Left renal pelvis (tissue), 4 donors: ENCODE measurements around the gene CISD3. TPM values are rescaled to one million over a fixed set of nuclear protein-coding genes. Genes with fewer than 3 reads are reported as not detected.

ENCODE experiments used
- DNase-seq, 4 donors: peaks; one replicate each; pipeline ENCODE4 v3.0.0-alpha.2; 2013; ENCODE audit warnings: low read depth in 4 of 4, low spot score in 3 of 4
- polyA plus RNA-seq, 4 donors: library from polyadenylated mRNA; unstranded; fragments of 120-200 nt; gene quantifications; one replicate each; pipeline ENCODE4 v1.2.1, GENCODE V29; 2013; ENCODE audit not compliant: insufficient read length in 4 of 4

CISD3 gene
- polyA plus RNA-seq, 4 donors, result 10.3 to 15.4 (median 11.3) TPM

- DNase-seq, result no peak
These were observed 23.5 kb upstream of the CISD3 start for GRCh38 chr17:38706505-38707216.

DNA sequence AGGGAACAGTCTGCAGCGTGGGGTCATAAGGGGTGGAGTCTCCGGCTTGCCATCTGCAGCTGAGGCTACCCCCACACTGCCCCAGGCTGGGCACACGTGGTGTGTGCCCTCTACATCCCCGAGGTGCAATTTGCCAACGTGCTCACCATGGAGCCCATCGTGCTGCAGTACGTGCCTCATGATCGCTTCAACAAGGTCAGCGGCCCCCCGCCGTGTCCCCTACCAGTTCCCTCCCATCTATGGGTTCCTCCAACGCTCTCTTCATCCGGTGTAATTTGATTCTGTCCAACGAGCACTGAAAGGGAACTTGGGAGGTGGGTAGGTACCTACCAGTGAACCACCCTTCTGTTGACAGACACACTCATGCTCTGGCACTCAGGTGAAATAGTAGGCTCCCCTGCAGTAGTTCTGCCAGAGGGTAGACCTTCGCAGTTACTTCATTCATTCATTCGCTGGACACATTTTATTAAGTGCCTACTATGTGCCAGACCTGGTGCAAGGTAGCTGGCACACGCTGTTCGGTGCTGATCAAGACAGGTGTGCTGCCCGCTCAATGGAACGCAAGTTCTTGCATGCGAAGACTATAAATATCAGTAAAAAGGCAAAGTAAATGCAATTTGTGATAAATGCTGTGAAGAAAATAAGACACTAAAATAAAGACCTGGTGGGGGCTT, 22.3 kb upstream of the CISD3 start:
- DNase-seq, result no peak

DNA sequence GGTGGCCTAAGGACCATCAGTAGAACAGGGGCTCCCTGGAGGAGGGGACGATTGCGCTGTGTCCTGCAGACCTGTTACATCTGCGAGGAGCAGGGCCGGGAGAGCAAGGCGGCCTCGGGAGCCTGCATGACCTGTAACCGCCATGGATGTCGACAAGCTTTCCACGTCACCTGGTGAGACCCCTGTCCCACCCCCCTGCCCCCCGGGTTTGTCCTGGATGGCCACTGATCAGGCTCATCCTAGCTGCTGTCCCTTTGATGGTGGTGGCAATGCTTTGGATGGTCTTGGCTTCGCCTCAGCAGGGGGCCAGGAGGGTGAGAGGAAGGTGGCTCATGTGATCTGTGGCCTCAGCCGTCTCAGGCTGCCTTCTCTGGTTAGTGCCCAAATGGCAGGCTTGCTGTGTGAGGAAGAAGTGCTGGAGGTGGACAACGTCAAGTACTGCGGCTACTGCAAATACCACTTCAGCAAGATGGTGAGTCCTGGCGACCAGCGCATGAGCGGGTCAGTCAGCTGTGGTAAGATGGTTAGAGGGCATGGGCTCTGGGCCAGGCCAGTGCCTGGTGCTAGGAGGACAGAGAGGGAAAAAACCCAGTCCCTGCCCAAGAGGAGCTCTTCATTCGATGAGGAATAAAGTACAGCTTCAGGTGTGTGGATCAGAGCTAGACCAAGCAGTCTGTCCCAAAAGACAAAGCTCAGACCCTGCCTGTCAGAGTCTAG, 20.9 kb upstream of the CISD3 start:
- DNase-seq, result no peak

GRCh38 chr17:38709864-38710603, 20.1 kb upstream of the CISD3 start:
- no peak for DNase-seq

GRCh38 chr17:38710604-38710962, 19.6 kb upstream of the CISD3 start:
- DNase-seq, result no peak

DNA sequence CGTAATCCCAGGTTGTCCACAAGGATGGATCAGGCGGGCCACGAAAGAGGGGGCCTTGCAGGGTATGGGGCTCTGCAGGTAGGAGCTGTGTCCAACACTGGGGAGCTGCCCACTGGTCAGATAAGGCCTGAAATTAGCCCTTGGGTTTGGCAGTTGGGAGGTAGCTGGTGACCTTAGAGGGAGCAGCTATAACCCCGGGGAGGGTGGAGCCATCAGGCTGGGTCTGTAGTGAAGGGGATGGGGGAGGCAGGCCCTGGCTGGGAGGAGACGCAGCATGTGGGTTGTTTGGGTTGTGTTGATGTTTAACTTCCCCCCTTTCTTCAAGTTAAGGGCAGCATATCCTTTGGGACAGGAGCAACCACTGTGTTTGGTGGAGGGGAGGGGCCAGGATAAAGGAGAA, 19.2 kb upstream of the CISD3 start:
- no peak for DNase-seq

DNA sequence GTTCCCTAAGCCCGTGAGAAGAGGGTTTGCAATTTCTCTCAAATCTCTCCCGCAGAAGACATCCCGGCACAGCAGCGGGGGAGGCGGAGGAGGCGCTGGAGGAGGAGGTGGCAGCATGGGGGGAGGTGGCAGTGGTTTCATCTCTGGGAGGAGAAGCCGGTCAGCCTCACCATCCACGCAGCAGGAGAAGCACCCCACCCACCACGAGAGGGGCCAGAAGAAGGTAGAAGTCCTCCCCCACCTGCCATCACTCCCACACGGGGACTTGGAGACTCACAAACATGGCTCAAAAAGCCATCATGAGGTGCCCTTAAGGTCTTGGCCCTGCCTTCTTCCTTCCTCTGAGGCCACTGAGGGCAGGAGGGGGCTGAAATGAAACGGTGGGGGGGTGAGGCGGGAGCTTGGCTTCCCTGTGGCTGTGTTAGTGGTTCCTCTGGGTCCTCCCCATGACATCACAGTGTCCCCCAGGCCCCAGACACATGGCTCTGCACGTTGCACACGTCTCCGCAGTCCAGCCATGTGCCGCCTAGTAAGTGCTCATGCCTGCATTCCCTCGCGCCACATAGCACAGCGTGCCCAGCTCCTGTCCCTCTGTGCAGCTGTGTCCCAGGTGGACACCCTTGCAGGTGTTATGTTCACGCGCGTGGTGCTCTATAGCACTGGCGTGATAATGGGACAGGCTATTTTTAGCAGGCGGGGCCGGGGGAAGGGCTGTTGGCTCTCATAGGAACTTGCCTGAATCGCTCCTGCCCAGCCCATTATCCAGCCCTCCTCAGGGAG, 18.2 kb upstream of the CISD3 start:
- no peak for DNase-seq

GRCh38 chr17:38712593-38712992, 17.5 kb upstream of the CISD3 start:
- no peak for DNase-seq

GRCh38 chr17:38713456-38714075, 16.6 kb upstream of the CISD3 start:
- DNase-seq, result no peak

DNA sequence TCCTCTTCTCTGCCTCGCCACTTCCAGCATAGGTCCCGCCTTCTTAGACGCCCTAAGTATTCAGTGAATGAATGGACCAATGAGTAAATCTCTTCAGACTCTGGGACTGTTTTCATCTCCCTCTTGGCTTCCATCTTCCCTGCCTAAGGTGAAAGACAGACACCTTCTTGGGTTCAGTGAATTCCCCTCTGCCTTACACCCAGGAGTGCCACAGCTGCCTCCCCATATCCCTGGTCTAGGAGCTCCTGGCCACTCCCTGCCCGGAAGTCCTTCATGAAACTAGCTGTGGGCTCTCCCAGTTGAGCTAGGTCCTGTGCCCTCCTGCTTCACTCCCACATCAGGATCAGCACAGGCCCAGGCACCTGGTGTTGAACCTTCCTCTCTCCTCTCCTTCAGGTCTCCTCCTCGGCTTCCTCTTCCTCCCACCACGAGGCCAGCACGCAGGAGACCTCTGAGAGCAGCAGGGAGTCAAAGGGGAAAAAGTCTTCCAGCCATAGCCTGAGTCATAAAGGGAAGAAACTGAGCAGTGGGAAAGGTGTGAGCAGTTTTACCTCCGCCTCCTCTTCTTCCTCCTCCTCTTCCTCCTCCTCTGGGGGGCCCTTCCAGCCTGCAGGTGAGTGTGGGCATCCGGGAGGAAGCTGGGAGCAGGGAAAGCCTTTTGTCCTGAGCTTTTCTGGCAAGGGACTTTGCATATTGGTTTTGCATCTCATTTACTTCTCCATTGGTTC, 14.8 kb upstream of the CISD3 start:
- no peak for DNase-seq

DNA sequence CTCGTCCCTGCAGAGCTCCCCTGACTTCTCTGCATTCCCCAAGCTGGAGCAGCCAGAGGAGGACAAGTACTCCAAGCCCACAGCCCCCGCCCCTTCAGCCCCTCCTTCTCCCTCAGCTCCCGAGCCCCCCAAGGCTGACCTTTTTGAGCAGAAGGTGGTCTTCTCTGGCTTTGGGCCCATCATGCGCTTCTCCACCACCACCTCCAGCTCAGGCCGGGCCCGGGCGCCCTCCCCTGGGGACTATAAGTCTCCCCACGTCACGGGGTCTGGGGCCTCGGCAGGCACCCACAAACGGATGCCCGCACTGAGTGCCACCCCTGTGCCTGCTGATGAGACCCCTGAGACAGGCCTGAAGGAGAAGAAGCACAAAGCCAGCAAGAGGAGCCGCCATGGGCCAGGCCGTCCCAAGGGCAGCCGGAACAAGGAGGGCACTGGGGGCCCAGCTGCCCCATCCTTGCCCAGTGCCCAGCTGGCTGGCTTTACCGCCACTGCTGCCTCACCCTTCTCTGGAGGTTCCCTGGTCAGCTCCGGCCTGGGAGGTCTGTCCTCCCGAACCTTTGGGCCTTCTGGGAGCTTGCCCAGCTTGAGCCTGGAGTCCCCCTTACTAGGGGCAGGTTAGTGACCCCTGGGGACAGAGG, 13.7 kb upstream of the CISD3 start:
- DNase-seq, result no peak

GRCh38 chr17:38717139-38717745, 12.9 kb upstream of the CISD3 start:
- DNase-seq, result no peak

DNA sequence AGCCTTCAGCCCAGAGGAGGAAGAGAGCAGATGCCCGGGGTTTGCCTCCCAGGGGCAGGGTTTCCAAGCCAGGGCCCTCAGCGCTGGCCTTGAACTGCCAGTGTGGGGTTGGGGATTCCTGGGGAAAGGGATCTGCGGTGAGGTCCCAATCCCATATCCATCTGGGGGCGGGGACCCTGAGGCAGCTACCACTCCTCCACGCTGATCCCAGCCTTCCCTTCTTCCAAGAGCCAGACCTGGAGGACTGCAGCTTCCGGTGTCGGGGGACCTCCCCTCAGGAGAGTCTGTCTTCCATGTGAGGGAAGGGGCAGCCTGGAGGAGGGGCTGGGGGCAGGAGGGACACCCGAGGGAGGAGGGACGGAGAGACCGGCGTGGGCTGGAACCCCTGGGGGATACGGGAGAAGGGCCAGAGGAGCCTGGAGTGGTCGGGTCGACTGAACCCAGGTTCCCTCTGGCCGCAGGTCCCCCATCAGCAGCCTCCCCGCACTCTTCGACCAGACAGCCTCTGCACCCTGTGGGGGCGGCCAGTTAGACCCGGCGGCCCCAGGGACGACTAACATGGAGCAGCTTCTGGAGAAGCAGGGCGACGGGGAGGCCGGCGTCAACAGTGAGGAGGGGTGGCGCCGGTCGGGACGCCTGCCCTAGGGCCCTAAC, 10.7 kb upstream of the CISD3 start:
- DNase-seq, result no peak

- no peak for DNase-seq
These were observed 10.0 kb upstream of the CISD3 start for GRCh38 chr17:38719943-38720641.

GRCh38 chr17:38720941-38721340, 9.2 kb upstream of the CISD3 start:
- DNase-seq, result no peak

DNA sequence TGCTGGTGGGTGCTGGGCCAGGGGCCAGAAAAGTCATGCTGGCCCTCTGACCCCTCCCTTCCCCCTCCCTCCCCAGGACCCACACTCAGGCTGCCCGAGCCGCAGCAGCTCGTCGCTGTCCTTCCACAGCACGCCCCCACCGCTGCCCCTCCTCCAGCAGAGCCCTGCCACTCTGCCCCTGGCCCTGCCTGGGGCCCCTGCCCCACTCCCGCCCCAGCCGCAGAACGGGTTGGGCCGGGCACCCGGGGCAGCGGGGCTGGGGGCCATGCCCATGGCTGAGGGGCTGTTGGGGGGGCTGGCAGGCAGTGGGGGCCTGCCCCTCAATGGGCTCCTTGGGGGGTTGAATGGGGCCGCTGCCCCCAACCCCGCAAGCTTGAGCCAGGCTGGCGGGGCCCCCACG, 8.3 kb upstream of the CISD3 start:
- DNase-seq, result no peak

DNA sequence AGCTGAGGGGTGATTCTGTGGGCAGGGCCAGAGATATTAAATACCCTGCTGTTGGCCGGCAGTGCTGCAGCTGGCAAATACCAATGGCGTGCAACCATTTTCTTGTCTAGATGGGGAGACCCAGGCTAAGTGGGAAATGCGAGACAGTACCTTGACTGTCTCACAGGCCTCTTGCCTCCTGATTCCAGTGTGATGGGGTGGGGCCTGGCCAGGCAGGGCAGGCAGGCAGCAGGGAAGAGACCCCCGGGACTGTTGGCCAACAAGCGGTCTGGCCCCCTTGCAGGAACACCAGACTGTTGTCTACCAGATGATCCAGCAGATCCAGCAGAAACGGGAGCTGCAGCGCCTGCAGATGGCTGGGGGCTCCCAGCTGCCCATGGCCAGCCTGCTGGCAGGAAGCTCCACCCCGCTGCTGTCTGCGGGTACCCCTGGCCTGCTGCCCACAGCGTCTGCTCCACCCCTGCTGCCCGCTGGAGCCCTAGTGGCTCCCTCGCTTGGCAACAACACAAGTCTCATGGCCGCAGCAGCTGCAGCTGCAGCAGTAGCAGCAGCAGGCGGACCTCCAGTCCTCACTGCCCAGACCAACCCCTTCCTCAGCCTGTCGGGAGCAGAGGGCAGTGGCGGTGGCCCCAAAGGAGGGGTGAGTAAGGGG, 5.7 kb upstream of the CISD3 start:
- no peak for DNase-seq
